ENCODE measurements around the gene LUC7L.
A peak's percentile ranks its signal among the peaks of the same experiment; 100 is the strongest.

LUC7L gene

GRCh38 chr16:262121-262745, 33.0 kb upstream of the LUC7L start:
- H3K36me3 ChIP-seq (ENCODE audit: control insufficient read depth in 1 of 2, insufficient read depth in 2 of 2, low read depth in 1 of 2, low read length in 2 of 2): peaks cover 55 to 70% of the 10 kb centered on the region in 2 experiments
- H3K79me1 ChIP-seq (replicated peaks; ENCODE audit: low read length, poor library complexity, severe bottlenecking): no peaks in the 10 kb centered on the region
- no peak overlapping the region for H2BK15ac ChIP-seq (ENCODE audit: low read depth, poor library complexity, severe bottlenecking)
- no peak overlapping the region for H3K4ac ChIP-seq (ENCODE audit: low read depth in 1 of 2, low read length in 2 of 2)
- no peaks in the 10 kb centered on the region for H3K27me3 ChIP-seq (ENCODE audit: control insufficient read depth in 1 of 2, insufficient read depth in 1 of 2, low read length in 2 of 2)
- H3K23ac ChIP-seq (ENCODE audit: low read length in 2 of 2): no peak overlapping the region
- H4K91ac ChIP-seq (ENCODE audit: low read length): no peak overlapping the region
- H2BK12ac ChIP-seq (ENCODE audit: low read length in 2 of 2): no peak overlapping the region
- no peak overlapping the region for H3K9ac ChIP-seq (ENCODE audit: low read length)
- no peak for DNase-seq
- no peak overlapping the region for H2BK120ac ChIP-seq (ENCODE audit: low read depth, low read length)
- peaks cover 4% of the 10 kb centered on the region for H3K4me1 ChIP-seq (ENCODE audit: control insufficient read depth, insufficient read depth, low read depth, low read length)
- H3K4me3 ChIP-seq (ENCODE audit: insufficient read depth in 1 of 2, low read depth in 1 of 2, low read length in 2 of 2): no peak overlapping the region
- no peak overlapping the region for H2AFZ ChIP-seq (ENCODE audit: low read depth, low read length)
- no peak overlapping the region for H3K27ac ChIP-seq (ENCODE audit: low read length, poor library complexity, severe bottlenecking)
- no peak overlapping the region for H3K14ac ChIP-seq (ENCODE audit: low read length in 2 of 2)
- 96% methylated on average over 29 of the region's 29 CpGs for WGBS
- no peak overlapping the region for H4K8ac ChIP-seq (ENCODE audit: low read length)
- no peak overlapping the region for H2AK5ac ChIP-seq (ENCODE audit: low read length, severe bottlenecking)
- H2BK5ac ChIP-seq (ENCODE audit: low read depth, low read length, poor library complexity, severe bottlenecking): no peak overlapping the region
- no peak overlapping the region for H3K18ac ChIP-seq (ENCODE audit: low read depth in 1 of 2, low read length in 2 of 2)
- H3K4me2 ChIP-seq (ENCODE audit: low read length, poor library complexity, severe bottlenecking): no peak overlapping the region
- no peaks in the 10 kb centered on the region for H3K9me3 ChIP-seq (ENCODE audit: control insufficient read depth, low read length)

GRCh38 chr16:261031-261691, 31.9 kb upstream of the LUC7L start:
- Histone ChIP-seq H3K4me3 (ENCODE audit: insufficient read depth in 1 of 2, low read depth in 1 of 2, low read length in 2 of 2) (no peak overlapping the region), H2BK5ac (ENCODE audit: low read depth, low read length, poor library complexity, severe bottlenecking) (no peak overlapping the region), H3K4ac (ENCODE audit: low read depth in 1 of 2, low read length in 2 of 2) (no peak overlapping the region), H3K36me3 (ENCODE audit: control insufficient read depth in 1 of 2, insufficient read depth in 2 of 2, low read depth in 1 of 2, low read length in 2 of 2) (peaks cover 59 to 73% of the 10 kb centered on the region in 2 experiments), H3K4me1 (ENCODE audit: control insufficient read depth, insufficient read depth, low read depth, low read length) (peaks cover 4% of the 10 kb centered on the region), H3K4me2 (ENCODE audit: low read length, poor library complexity, severe bottlenecking) (no peak overlapping the region), H3K79me1 (replicated peaks; ENCODE audit: low read length, poor library complexity, severe bottlenecking) (no peaks in the 10 kb centered on the region), H2AFZ (ENCODE audit: low read depth, low read length) (no peak overlapping the region), H3K18ac (ENCODE audit: low read depth in 1 of 2, low read length in 2 of 2) (no peak overlapping the region), H3K9ac (ENCODE audit: low read length) (no peak overlapping the region), H2BK15ac (ENCODE audit: low read depth, poor library complexity, severe bottlenecking) (no peak overlapping the region), H3K14ac (ENCODE audit: low read length in 2 of 2) (no peak overlapping the region), H2BK120ac (ENCODE audit: low read depth, low read length) (no peak overlapping the region), H2AK5ac (ENCODE audit: low read length, severe bottlenecking) (no peak overlapping the region), H3K23ac (ENCODE audit: low read length in 2 of 2) (no peak overlapping the region), H3K27ac (ENCODE audit: low read length, poor library complexity, severe bottlenecking) (no peak overlapping the region), H2BK12ac (ENCODE audit: low read length in 2 of 2) (no peak overlapping the region), H4K8ac (ENCODE audit: low read length) (no peak overlapping the region), H3K27me3 (ENCODE audit: control insufficient read depth in 1 of 2, insufficient read depth in 1 of 2, low read length in 2 of 2) (no peaks in the 10 kb centered on the region), H3K9me3 (ENCODE audit: control insufficient read depth, low read length) (no peaks in the 10 kb centered on the region), H4K91ac (ENCODE audit: low read length) (no peak overlapping the region)
- DNase-seq: no peak
- 96% methylated on average over 26 of the region's 28 CpGs for WGBS

GRCh38 chr16:260326-260725, 31.1 kb upstream of the LUC7L start:
- H3K4ac ChIP-seq (ENCODE audit: low read depth in 1 of 2, low read length in 2 of 2): no peak overlapping the region
- H2BK5ac ChIP-seq (ENCODE audit: low read depth, low read length, poor library complexity, severe bottlenecking): no peak overlapping the region
- no peaks in the 10 kb centered on the region for H3K27me3 ChIP-seq (ENCODE audit: control insufficient read depth in 1 of 2, insufficient read depth in 1 of 2, low read length in 2 of 2)
- H3K4me1 ChIP-seq (ENCODE audit: control insufficient read depth, insufficient read depth, low read depth, low read length): peaks cover 2% of the 10 kb centered on the region
- 98% methylated on average over 19 of the region's 19 CpGs for WGBS
- no peak for DNase-seq
- no peak overlapping the region for H3K27ac ChIP-seq (ENCODE audit: low read length, poor library complexity, severe bottlenecking)
- H2AK5ac ChIP-seq (ENCODE audit: low read length, severe bottlenecking): no peak overlapping the region
- no peak overlapping the region for H2BK12ac ChIP-seq (ENCODE audit: low read length in 2 of 2)
- no peaks in the 10 kb centered on the region for H3K79me1 ChIP-seq (replicated peaks; ENCODE audit: low read length, poor library complexity, severe bottlenecking)
- H3K14ac ChIP-seq (ENCODE audit: low read length in 2 of 2): no peak overlapping the region
- H3K36me3 ChIP-seq (ENCODE audit: control insufficient read depth in 1 of 2, insufficient read depth in 2 of 2, low read depth in 1 of 2, low read length in 2 of 2): peaks cover 66 to 72% of the 10 kb centered on the region in 2 experiments
- H3K9me3 ChIP-seq (ENCODE audit: control insufficient read depth, low read length): no peaks in the 10 kb centered on the region
- H2BK15ac ChIP-seq (ENCODE audit: low read depth, poor library complexity, severe bottlenecking): no peak overlapping the region
- H3K23ac ChIP-seq (ENCODE audit: low read length in 2 of 2): no peak overlapping the region
- no peak overlapping the region for H3K9ac ChIP-seq (ENCODE audit: low read length)
- no peak overlapping the region for H3K4me3 ChIP-seq (ENCODE audit: insufficient read depth in 1 of 2, low read depth in 1 of 2, low read length in 2 of 2)
- no peak overlapping the region for H3K4me2 ChIP-seq (ENCODE audit: low read length, poor library complexity, severe bottlenecking)
- H4K91ac ChIP-seq (ENCODE audit: low read length): no peak overlapping the region
- no peak overlapping the region for H4K8ac ChIP-seq (ENCODE audit: low read length)
- no peak overlapping the region for H2BK120ac ChIP-seq (ENCODE audit: low read depth, low read length)
- no peak overlapping the region for H3K18ac ChIP-seq (ENCODE audit: low read depth in 1 of 2, low read length in 2 of 2)
- no peak overlapping the region for H2AFZ ChIP-seq (ENCODE audit: low read depth, low read length)

GRCh38 chr16:259814-260253, 30.6 kb upstream of the LUC7L start:
- H3K4me3 ChIP-seq (ENCODE audit: insufficient read depth in 1 of 2, low read depth in 1 of 2, low read length in 2 of 2): no peak overlapping the region
- no peak overlapping the region for H4K8ac ChIP-seq (ENCODE audit: low read length)
- no peak overlapping the region for H3K4ac ChIP-seq (ENCODE audit: low read depth in 1 of 2, low read length in 2 of 2)
- no peak overlapping the region for H2AK5ac ChIP-seq (ENCODE audit: low read length, severe bottlenecking)
- no peak overlapping the region for H2AFZ ChIP-seq (ENCODE audit: low read depth, low read length)
- H3K36me3 ChIP-seq (ENCODE audit: control insufficient read depth in 1 of 2, insufficient read depth in 2 of 2, low read depth in 1 of 2, low read length in 2 of 2): peaks cover 64 to 72% of the 10 kb centered on the region in 2 experiments
- H3K18ac ChIP-seq (ENCODE audit: low read depth in 1 of 2, low read length in 2 of 2): no peak overlapping the region
- H2BK15ac ChIP-seq (ENCODE audit: low read depth, poor library complexity, severe bottlenecking): no peak overlapping the region
- H3K27me3 ChIP-seq (ENCODE audit: control insufficient read depth in 1 of 2, insufficient read depth in 1 of 2, low read length in 2 of 2): no peaks in the 10 kb centered on the region
- peaks cover 2% of the 10 kb centered on the region for H3K4me1 ChIP-seq (ENCODE audit: control insufficient read depth, insufficient read depth, low read depth, low read length)
- H3K23ac ChIP-seq (ENCODE audit: low read length in 2 of 2): no peak overlapping the region
- no peak overlapping the region for H2BK120ac ChIP-seq (ENCODE audit: low read depth, low read length)
- H3K9me3 ChIP-seq (ENCODE audit: control insufficient read depth, low read length): no peaks in the 10 kb centered on the region
- H3K27ac ChIP-seq (ENCODE audit: low read length, poor library complexity, severe bottlenecking): no peak overlapping the region
- H4K91ac ChIP-seq (ENCODE audit: low read length): peak overlapping the region; percentile 50
- no peak overlapping the region for H3K9ac ChIP-seq (ENCODE audit: low read length)
- 97% methylated on average over 13 of the region's 13 CpGs for WGBS
- H3K14ac ChIP-seq (ENCODE audit: low read length in 2 of 2): no peak overlapping the region
- H3K4me2 ChIP-seq (ENCODE audit: low read length, poor library complexity, severe bottlenecking): no peak overlapping the region
- DNase-seq: no peak
- no peak overlapping the region for H2BK12ac ChIP-seq (ENCODE audit: low read length in 2 of 2)
- H2BK5ac ChIP-seq (ENCODE audit: low read depth, low read length, poor library complexity, severe bottlenecking): no peak overlapping the region
- no peaks in the 10 kb centered on the region for H3K79me1 ChIP-seq (replicated peaks; ENCODE audit: low read length, poor library complexity, severe bottlenecking)

All from mesenchymal stem cell (in vitro differentiated cells and primary cell).